Left lobe of liver (tissue), 2 donors: ENCODE measurements around the gene MYL10. TPM values are rescaled to one million over a fixed set of nuclear protein-coding genes. Genes with fewer than 3 reads are reported as not detected.

ENCODE experiments used
- ATAC-seq: fragments of 200-7000 bp; cut with Tn5 transposase; one replicate; pipeline ENCODE4 v1.9.1; 2020; ENCODE audit warnings: mild to moderate bottlenecking, moderate library complexity
- DNase-seq: peaks from one replicate; pipeline ENCODE4 v3.0.0-alpha.2; 2020; ENCODE audit warnings: low spot score
- total RNA-seq: library from RNA; stranded (reverse); gene quantifications from one replicate; pipeline ENCODE4 v1.2.1, GENCODE V29; 2021
- donor health status: DM: no; HTN: no; CAD: no; lungs with moderate emphysema.
- donor health status: DM: no; HTN: yes; CAD: no.

The MYL10 gene
- total RNA-seq, 1 donor from 2014 or later, result not detected

GRCh38 chr7:101578552-101578951 is 50.5 kb downstream of the MYL10 start:
- ATAC-seq (no peak), DNase-seq (no peak)

GRCh38 chr7:101576998-101577397 is 52.1 kb downstream of the MYL10 start:
- no peak for ATAC-seq
- DNase-seq, result no peak

- DNase-seq (no peak), ATAC-seq (no peak)
These were observed 53.4 kb downstream of the MYL10 start for GRCh38 chr7:101575721-101576120.

GRCh38 chr7:101575168-101575567 is 53.9 kb downstream of the MYL10 start:
- no peak for DNase-seq
- no peak for ATAC-seq

- DNase-seq, result no peak
- ATAC-seq, result no peak
These were observed 56.9 kb downstream of the MYL10 start for GRCh38 chr7:101572156-101572555.

GRCh38 chr7:101567230-101567629 is 61.9 kb downstream of the MYL10 start:
- ATAC-seq, result no peak
- DNase-seq, result no peak

GRCh38 chr7:101565601-101566209 is 63.4 kb downstream of the MYL10 start:
- DNase-seq, result no peak

GRCh38 chr7:101564778-101565211 is 64.3 kb downstream of the MYL10 start:
- ATAC-seq (peak; percentile 30), DNase-seq (no peak)

More at GRCh38 chr7:101565601-101566209, 63.4 kb downstream of the MYL10 start:
- ATAC-seq, result no peak

- DNase-seq (no peak), ATAC-seq (peak; percentile 18)
These were observed 64.9 kb downstream of the MYL10 start for GRCh38 chr7:101563943-101564777.

Other genes starting within 250 kb of the MYL10 start
- 42.0 TPM for gene CUX1, start 188.3 kb upstream of the MYL10 start, total RNA-seq